Esophagus squamous epithelium (tissue), 4 donors: ENCODE measurements around the gene LRP1.

ENCODE experiments used
- CTCF ChIP-seq, 6 experiments: fragments of 450-650 bp in 4 of 6; fragments of 200-600 bp in 2 of 6; sonication (generic) in 2 of 6; IDR thresholded peaks; one replicate each; pipeline ENCODE4 v1.5.1; 2016 to 2019; ENCODE audit warnings: antibody characterized with exemption in 6 of 6, mild to moderate bottlenecking in 4 of 6, moderate library complexity in 4 of 6
- POLR2A ChIP-seq, 4 donors: fragments of 450-650 bp; IDR thresholded peaks; one replicate each; pipeline ENCODE4 v1.6.1; 2017; ENCODE audit warnings: antibody characterized with exemption in 4 of 4, mild to moderate bottlenecking in 4 of 4, moderate library complexity in 3 of 4

GRCh38 chr12:57106021-57106708, 22.1 kb upstream of the LRP1 start:
- TF ChIP-seq CTCF (IDR thresholded peaks at IDR 0.05) (no peak), POLR2A (IDR thresholded peaks at IDR 0.05) (no peak)
